ENCODE data around the gene SLAMF1.
"Not testable (repeated sequence)": the region's sequence is repeated elsewhere in the genome, so short reads cannot be mapped to it uniquely, and the experiment has no call there.

DNA sequence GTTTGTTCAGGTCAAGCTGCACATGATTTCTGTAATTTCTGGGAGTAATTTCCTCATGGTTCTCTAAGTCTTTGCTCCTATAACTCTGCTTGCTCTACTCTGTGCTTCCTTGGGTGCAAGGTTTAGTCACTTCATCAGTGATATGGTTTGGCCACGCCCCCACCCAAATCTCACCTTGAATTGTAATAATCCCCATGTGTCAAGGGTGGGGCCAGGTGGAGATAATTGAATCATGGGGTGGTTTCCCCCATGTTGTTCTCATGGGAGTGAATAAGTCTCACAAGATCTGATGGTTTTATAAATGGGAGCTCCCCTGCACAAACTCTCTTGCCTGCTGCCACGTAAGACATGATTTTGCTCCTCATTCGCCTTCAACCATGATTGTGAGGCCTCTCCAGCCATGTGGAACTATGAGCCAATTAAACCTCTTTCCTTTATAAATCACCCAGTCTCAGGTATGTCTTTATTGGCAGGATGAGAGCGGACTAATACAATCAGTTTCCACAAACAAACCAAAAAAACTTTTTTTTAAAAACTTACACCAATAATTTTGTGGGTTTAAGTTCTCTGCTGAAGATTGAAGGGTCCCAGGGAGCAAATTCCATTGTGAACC lies 19.1 kb downstream of the SLAMF1 start:
- TF ChIP-seq, protein P1, sequence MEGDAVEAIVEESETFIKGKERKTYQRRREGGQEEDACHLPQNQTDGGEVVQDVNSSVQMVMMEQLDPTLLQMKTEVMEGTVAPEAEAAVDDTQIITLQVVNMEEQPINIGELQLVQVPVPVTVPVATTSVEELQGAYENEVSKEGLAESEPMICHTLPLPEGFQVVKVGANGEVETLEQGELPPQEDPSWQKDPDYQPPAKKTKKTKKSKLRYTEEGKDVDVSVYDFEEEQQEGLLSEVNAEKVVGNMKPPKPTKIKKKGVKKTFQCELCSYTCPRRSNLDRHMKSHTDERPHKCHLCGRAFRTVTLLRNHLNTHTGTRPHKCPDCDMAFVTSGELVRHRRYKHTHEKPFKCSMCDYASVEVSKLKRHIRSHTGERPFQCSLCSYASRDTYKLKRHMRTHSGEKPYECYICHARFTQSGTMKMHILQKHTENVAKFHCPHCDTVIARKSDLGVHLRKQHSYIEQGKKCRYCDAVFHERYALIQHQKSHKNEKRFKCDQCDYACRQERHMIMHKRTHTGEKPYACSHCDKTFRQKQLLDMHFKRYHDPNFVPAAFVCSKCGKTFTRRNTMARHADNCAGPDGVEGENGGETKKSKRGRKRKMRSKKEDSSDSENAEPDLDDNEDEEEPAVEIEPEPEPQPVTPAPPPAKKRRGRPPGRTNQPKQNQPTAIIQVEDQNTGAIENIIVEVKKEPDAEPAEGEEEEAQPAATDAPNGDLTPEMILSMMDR (IDR thresholded peaks at IDR 0.05; ENCODE audit: low read depth, low read length, missing input control) = not testable (repeated sequence)
- not testable (repeated sequence) for TF ChIP-seq RAD21, JUND (IDR thresholded peaks at IDR 0.05)
